Neuronal stem cell (in vitro differentiated cells): ENCODE results near the gene LTA.

ENCODE experiments used
- DNase-seq: peaks from one replicate; pipeline ENCODE4 v3.0.0-alpha.2; 2013; ENCODE audit warnings: low spot score
- H2AFZ ChIP-seq: one replicate; pipeline ENCODE4 v1.6.1; 2013; ENCODE audit warnings: mild to moderate bottlenecking, low read length, inconsistent platforms
- H2AK5ac ChIP-seq: 2 replicates; pipeline ENCODE4 v1.6.1; 2013; ENCODE audit warnings: low read depth, mild to moderate bottlenecking, inconsistent platforms, low read length, moderate library complexity, mixed read lengths
- H2BK120ac ChIP-seq: 2 replicates; pipeline ENCODE4 v1.6.1; 2013; ENCODE audit warnings: low read depth, mild to moderate bottlenecking, inconsistent platforms, low read length, moderate library complexity, mixed read lengths
- H2BK12ac ChIP-seq: one replicate; pipeline ENCODE4 v1.6.1; 2013; ENCODE audit warnings: low read length, inconsistent platforms
- H2BK15ac ChIP-seq: 2 replicates; pipeline ENCODE4 v1.6.1; 2013; ENCODE audit warnings: mild to moderate bottlenecking, low read length, inconsistent platforms, mixed read lengths
- H2BK5ac ChIP-seq: one replicate; pipeline ENCODE4 v1.6.1; 2013; ENCODE audit warnings: inconsistent platforms, mild to moderate bottlenecking, low read length, moderate library complexity
- H3K14ac ChIP-seq: one replicate; pipeline ENCODE4 v1.6.1; 2013; ENCODE audit warnings: low read length, inconsistent platforms
- H3K18ac ChIP-seq: 2 replicates; pipeline ENCODE4 v1.6.1; 2013; ENCODE audit warnings: low read length, inconsistent platforms
- H3K23ac ChIP-seq: 2 replicates; pipeline ENCODE4 v1.6.1; 2013; ENCODE audit warnings: low read depth, mild to moderate bottlenecking, mixed read lengths, low read length, inconsistent platforms; ENCODE audit not compliant: poor library complexity
- H3K27ac ChIP-seq: replicated peaks from 3 replicates; pipeline ENCODE4 v1.5.1; 2013; ENCODE audit warnings: low read length, inconsistent platforms
- H3K27me3 ChIP-seq, 3 experiments: 2 replicates each; pipeline ENCODE4 v1.6.1; 2013; ENCODE audit warnings: low read length in 3 of 3, mild to moderate bottlenecking in 2 of 3, inconsistent platforms in 1 of 3, low read depth in 1 of 3, mixed read lengths in 1 of 3, moderate library complexity in 1 of 3; ENCODE audit not compliant: control insufficient read depth in 3 of 3, insufficient read depth in 3 of 3
- H3K36me3 ChIP-seq, 2 donors: replicated peaks in 1 of 2; 2 replicates each; pipeline ENCODE4 v1.6.1; 2013; ENCODE audit warnings: low read length in 2 of 2; ENCODE audit not compliant: control insufficient read depth in 2 of 2, insufficient read depth in 2 of 2
- H3K4ac ChIP-seq: 2 replicates; pipeline ENCODE4 v1.6.1; 2013; ENCODE audit warnings: inconsistent platforms, mild to moderate bottlenecking, low read length, moderate library complexity
- H3K4me1 ChIP-seq, 2 donors: 1 replicate in 1 of 2; 2 replicates in 1 of 2; pipeline ENCODE4 v1.6.1; 2013; ENCODE audit warnings: low read length in 2 of 2, low read depth in 1 of 2; ENCODE audit not compliant: control insufficient read depth in 2 of 2, insufficient read depth in 1 of 2
- H3K4me2 ChIP-seq: one replicate; pipeline ENCODE4 v1.6.1; 2013; ENCODE audit warnings: mild to moderate bottlenecking, low read length, inconsistent platforms; ENCODE audit not compliant: insufficient read depth, poor library complexity, severe bottlenecking
- H3K4me3 ChIP-seq, 2 donors: 2 replicates each; pipeline ENCODE4 v1.5.1; 2013; ENCODE audit warnings: low read length in 2 of 2, mild to moderate bottlenecking in 2 of 2, inconsistent platforms in 1 of 2, moderate library complexity in 1 of 2
- H3K79me1 ChIP-seq: one replicate; pipeline ENCODE4 v1.6.1; 2013; ENCODE audit warnings: low read depth, mild to moderate bottlenecking, inconsistent platforms, low read length, moderate library complexity
- H3K9ac ChIP-seq: one replicate; pipeline ENCODE4 v1.6.1; 2013; ENCODE audit warnings: mild to moderate bottlenecking, low read depth, low read length, inconsistent platforms; ENCODE audit not compliant: poor library complexity
- H3K9me3 ChIP-seq, 2 donors: replicated peaks in 1 of 2; 2 replicates each; pipeline versions ENCODE3 to v1.6.1; 2013; ENCODE audit warnings: low read length in 2 of 2, mild to moderate bottlenecking in 2 of 2, inconsistent platforms in 1 of 2, low read depth in 1 of 2, mixed read lengths in 1 of 2, moderate library complexity in 1 of 2; ENCODE audit not compliant: control insufficient read depth in 2 of 2, insufficient read depth in 1 of 2
- H4K8ac ChIP-seq: one replicate; pipeline ENCODE4 v1.6.1; 2013; ENCODE audit warnings: low read depth, mild to moderate bottlenecking, inconsistent platforms, low read length, moderate library complexity
- H4K91ac ChIP-seq: one replicate; pipeline ENCODE4 v1.6.1; 2013; ENCODE audit warnings: low read length, low read depth, mild to moderate bottlenecking, inconsistent platforms; ENCODE audit not compliant: poor library complexity
- WGBS, 2 donors: extraction: QIAGEN DNeasy Blood & Tissue Kit; methylation state at CpG; one replicate each; pipeline ENCODE4 v1.1.7; 2013; ENCODE audit warnings: missing lambda C conversion rate in 2 of 2, mixed read lengths in 1 of 2; ENCODE audit not compliant: insufficient read length in 2 of 2, insufficient replicate concordance in 1 of 2; ENCODE audit errors: extremely low coverage in 2 of 2; 5-methylcytosine and 5-hydroxymethylcytosine counted together

LTA gene

GRCh38 chr6:31528821-31529328 is 43.2 kb upstream of the LTA start, which contains the start of gene MCCD1:
TSS of gene MCCD1 (plus strand) at chr6:31528962. CDS start at chr6:31529015, 53 bp downstream.
- Histone ChIP-seq H3K4me3 (peak within 1 kb of the TSS in 1 of 2 donors; percentile 55), H3K4me1 (peaks cover 0 to 2% of the 10 kb centered on the region in 2 donors), H3K27me3 (no peaks in the 10 kb centered on the region), H4K91ac (no peak within 1 kb of the TSS), H3K9me3 (peaks cover 0 to 2% of the 10 kb centered on the region in 2 donors), H2AK5ac (peak within 1 kb of the TSS; percentile 42), H3K4ac (no peak within 1 kb of the TSS), H3K18ac (no peak within 1 kb of the TSS), H3K4me2 (no peak within 1 kb of the TSS), H4K8ac (no peak within 1 kb of the TSS), H3K79me1 (no peaks in the 10 kb centered on the region), H3K36me3 (peaks cover 32 to 47% of the 10 kb centered on the region in 2 donors), H3K27ac (peak within 1 kb of the TSS; percentile 38), H2BK15ac (no peak within 1 kb of the TSS), H2BK12ac (no peak within 1 kb of the TSS), H3K23ac (peak within 1 kb of the TSS; percentile 90), H2AFZ (no peak within 1 kb of the TSS), H2BK5ac (no peak within 1 kb of the TSS), H3K9ac (no peak within 1 kb of the TSS), H3K14ac (no peak within 1 kb of the TSS), H2BK120ac (no peak within 1 kb of the TSS)
- WGBS, 2 donors: no CpG with 5 or more reads among the region's 7 CpGs
- DNase-seq: no peak

DNA sequence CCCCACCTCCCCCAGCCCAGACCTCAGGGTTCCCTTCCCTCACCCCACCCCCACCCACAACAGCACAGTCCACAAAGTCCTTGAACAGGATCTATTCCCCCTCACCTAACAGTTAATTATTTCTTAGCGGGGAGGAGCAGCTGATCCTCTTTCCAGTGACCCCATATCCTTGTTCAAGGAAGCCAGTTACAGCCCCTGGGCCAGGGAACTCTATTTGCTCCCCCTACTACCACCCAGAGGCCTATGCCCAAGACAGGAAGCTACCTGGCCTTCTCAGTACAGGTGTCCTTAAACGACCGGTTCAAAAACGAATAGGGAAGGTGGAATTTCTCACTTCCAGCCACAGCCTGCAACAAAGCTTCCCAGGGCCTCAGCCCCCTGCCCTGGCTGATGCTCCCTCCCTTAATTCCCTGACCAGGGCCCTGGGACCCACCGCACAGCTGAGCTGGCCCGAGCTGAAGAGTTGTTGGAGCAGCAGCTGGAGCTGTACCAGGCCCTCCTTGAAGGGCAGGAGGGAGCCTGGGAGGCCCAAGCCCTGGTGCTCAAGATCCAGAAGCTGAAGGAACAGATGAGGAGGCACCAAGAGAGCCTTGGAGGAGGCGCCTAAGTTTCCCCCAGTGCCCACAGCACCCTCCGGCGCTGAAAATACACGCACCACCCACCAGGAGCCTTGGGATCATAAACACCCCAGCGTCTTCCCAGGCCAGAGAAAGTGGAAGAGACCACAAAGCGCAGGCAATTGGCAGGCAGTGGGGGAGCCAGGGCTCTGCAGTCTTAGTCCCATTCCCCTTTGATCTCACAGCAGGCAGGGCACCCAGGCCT is 42.5 kb upstream of the LTA start:
- Histone ChIP-seq H2AK5ac (peak overlapping the region; percentile 42), H3K79me1 (peaks cover under 1% of the 10 kb centered on the region), H2AFZ (no peak overlapping the region), H3K18ac (no peak overlapping the region), H3K4me2 (no peak overlapping the region), H3K9me3 (peaks cover 0 to 2% of the 10 kb centered on the region in 2 donors), H2BK15ac (no peak overlapping the region), H3K27ac (no peak overlapping the region), H3K4me1 (peaks cover 0 to 2% of the 10 kb centered on the region in 2 donors), H3K9ac (no peak overlapping the region), H3K27me3 (no peaks in the 10 kb centered on the region), H3K4ac (no peak overlapping the region), H2BK12ac (no peak overlapping the region), H3K36me3 (peaks cover 39 to 53% of the 10 kb centered on the region in 2 donors), H3K4me3 (no peak overlapping the region), H4K91ac (no peak overlapping the region), H2BK120ac (no peak overlapping the region), H4K8ac (no peak overlapping the region), H3K14ac (no peak overlapping the region), H2BK5ac (no peak overlapping the region), H3K23ac (no peak overlapping the region)
- no CpG with 5 or more reads among the region's 12 CpGs for WGBS, 2 donors
- DNase-seq: no peak

- no peak overlapping the region for H2AK5ac ChIP-seq
- no peak overlapping the region for H3K9ac ChIP-seq
- no peak overlapping the region for H2BK5ac ChIP-seq
- H4K91ac ChIP-seq: no peak overlapping the region
- no peak overlapping the region for H3K4me2 ChIP-seq
- H3K4ac ChIP-seq: no peak overlapping the region
- no peak overlapping the region for H3K18ac ChIP-seq
- no peak overlapping the region for H2BK15ac ChIP-seq
- DNase-seq: no peak
- H4K8ac ChIP-seq: no peak overlapping the region
- H3K27me3 ChIP-seq: no peaks in the 10 kb centered on the region
- peaks cover 0 to 2% of the 10 kb centered on the region in 2 donors for H3K4me1 ChIP-seq
- H3K27ac ChIP-seq: no peak overlapping the region
- H3K14ac ChIP-seq: no peak overlapping the region
- H2BK12ac ChIP-seq: no peak overlapping the region
- H3K79me1 ChIP-seq: peaks cover 8% of the 10 kb centered on the region
- no CpG with 5 or more reads among the region's 6 CpGs for WGBS, 2 donors
- H2BK120ac ChIP-seq: no peak overlapping the region
- H3K23ac ChIP-seq: no peak overlapping the region
- peaks cover 50 to 64% of the 10 kb centered on the region in 2 donors for H3K36me3 ChIP-seq
- H3K9me3 ChIP-seq: peaks cover 0 to 2% of the 10 kb centered on the region in 2 donors
- H3K4me3 ChIP-seq: no peak overlapping the region
- H2AFZ ChIP-seq: no peak overlapping the region
Measured at GRCh38 chr6:31530659-31531058, 41.4 kb upstream of the LTA start.

DNA sequence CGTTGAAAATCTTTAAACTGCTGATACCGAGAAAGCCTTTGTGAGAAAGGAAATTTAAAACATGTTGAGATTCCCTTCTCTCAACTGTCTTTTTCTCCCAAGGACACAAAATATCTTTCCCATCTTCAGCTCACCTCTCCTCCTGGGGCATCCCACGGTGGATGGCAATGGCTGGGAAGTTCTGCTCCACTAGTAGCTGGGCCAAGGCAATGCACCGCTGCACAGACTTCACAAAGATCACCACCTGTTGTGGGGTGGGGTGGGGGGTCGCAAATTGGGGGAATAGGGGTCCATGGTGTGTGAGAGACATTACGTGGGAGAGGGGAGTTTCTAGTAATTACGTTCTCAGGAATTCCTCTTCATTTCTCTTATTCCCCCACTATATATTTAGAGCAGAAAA is 40.9 kb upstream of the LTA start:
- Histone ChIP-seq H4K8ac (no peak overlapping the region), H3K79me1 (peaks cover 8% of the 10 kb centered on the region), H3K27me3 (no peaks in the 10 kb centered on the region), H4K91ac (no peak overlapping the region), H3K18ac (no peak overlapping the region), H3K9ac (no peak overlapping the region), H2AFZ (no peak overlapping the region), H3K23ac (no peak overlapping the region), H3K36me3 (peaks cover 54 to 70% of the 10 kb centered on the region in 2 donors), H3K4ac (no peak overlapping the region), H2BK15ac (no peak overlapping the region), H3K27ac (no peak overlapping the region), H2BK120ac (no peak overlapping the region), H2BK5ac (no peak overlapping the region), H3K14ac (no peak overlapping the region), H3K4me1 (peaks cover 0 to 2% of the 10 kb centered on the region in 2 donors), H2AK5ac (no peak overlapping the region), H2BK12ac (no peak overlapping the region), H3K9me3 (no peaks in the 10 kb centered on the region), H3K4me3 (no peak overlapping the region), H3K4me2 (no peak overlapping the region)
- no CpG with 5 or more reads among the region's 7 CpGs for WGBS, 2 donors
- no peak for DNase-seq
